PFSK-1 (cell line): ENCODE data around the gene TNIP1.

Source experiments
- FOXP2 ChIP-seq: optimal IDR thresholded peaks from 2 replicates; pipeline ENCODE3; 2011; ENCODE audit warnings: borderline replicate concordance, control low read depth, inconsistent platforms; ENCODE audit not compliant: insufficient read depth; ENCODE audit errors: extremely low read length, extremely low read depth
- POLR2AphosphoS5 ChIP-seq: IDR thresholded peaks from 2 replicates; pipeline ENCODE4 v1.6.1; 2012; ENCODE audit warnings: low read depth, mild to moderate bottlenecking, control low read depth, low read length, moderate library complexity
- SIN3A ChIP-seq: IDR thresholded peaks from 2 replicates; pipeline ENCODE4 v1.6.1; 2012; ENCODE audit warnings: mild to moderate bottlenecking, low read length, moderate library complexity, borderline replicate concordance; ENCODE audit not compliant: insufficient read depth
- TAF1 ChIP-seq: IDR thresholded peaks from 2 replicates; pipeline ENCODE4 v1.6.1; 2012; ENCODE audit warnings: low read length, control low read depth, borderline replicate concordance; ENCODE audit not compliant: insufficient read depth
- TF ChIP-seq, protein P1 (sequence below), 2 experiments: IDR thresholded peaks; 2 replicates each; pipeline versions ENCODE4 v1.6.1 to v1.8.0; 2011 to 2012; ENCODE audit warnings: low read depth in 2 of 2, low read length in 2 of 2, control low read depth in 1 of 2, inconsistent platforms in 1 of 2, mild to moderate bottlenecking in 1 of 2, moderate library complexity in 1 of 2; ENCODE audit not compliant: insufficient read depth in 1 of 2

TNIP1 gene

DNA sequence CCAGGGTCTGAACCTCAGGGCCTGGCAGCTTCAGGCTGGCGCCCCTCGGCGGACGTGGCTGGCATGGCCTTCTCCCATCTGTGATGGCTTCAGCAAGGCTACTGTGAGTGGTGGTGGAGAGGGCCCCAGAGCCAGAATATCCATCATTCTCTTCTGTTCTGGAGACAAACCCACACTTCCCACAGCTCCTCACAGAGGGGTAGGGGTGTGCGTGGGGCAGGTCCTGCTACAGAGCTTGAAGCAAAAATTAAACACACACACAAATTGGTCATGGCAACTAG, 50.8 kb downstream of the TNIP1 start:
- TF ChIP-seq FOXP2 (no peak), SIN3A (no peak), TAF1 (no peak), POLR2AphosphoS5 (no peak)
- TF ChIP-seq, protein P1, sequence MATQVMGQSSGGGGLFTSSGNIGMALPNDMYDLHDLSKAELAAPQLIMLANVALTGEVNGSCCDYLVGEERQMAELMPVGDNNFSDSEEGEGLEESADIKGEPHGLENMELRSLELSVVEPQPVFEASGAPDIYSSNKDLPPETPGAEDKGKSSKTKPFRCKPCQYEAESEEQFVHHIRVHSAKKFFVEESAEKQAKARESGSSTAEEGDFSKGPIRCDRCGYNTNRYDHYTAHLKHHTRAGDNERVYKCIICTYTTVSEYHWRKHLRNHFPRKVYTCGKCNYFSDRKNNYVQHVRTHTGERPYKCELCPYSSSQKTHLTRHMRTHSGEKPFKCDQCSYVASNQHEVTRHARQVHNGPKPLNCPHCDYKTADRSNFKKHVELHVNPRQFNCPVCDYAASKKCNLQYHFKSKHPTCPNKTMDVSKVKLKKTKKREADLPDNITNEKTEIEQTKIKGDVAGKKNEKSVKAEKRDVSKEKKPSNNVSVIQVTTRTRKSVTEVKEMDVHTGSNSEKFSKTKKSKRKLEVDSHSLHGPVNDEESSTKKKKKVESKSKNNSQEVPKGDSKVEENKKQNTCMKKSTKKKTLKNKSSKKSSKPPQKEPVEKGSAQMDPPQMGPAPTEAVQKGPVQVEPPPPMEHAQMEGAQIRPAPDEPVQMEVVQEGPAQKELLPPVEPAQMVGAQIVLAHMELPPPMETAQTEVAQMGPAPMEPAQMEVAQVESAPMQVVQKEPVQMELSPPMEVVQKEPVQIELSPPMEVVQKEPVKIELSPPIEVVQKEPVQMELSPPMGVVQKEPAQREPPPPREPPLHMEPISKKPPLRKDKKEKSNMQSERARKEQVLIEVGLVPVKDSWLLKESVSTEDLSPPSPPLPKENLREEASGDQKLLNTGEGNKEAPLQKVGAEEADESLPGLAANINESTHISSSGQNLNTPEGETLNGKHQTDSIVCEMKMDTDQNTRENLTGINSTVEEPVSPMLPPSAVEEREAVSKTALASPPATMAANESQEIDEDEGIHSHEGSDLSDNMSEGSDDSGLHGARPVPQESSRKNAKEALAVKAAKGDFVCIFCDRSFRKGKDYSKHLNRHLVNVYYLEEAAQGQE (IDR thresholded peaks at IDR 0.05; ENCODE audit: insufficient read depth in 1 of 2, low read depth in 2 of 2, low read length in 2 of 2), result no peak

DNA sequence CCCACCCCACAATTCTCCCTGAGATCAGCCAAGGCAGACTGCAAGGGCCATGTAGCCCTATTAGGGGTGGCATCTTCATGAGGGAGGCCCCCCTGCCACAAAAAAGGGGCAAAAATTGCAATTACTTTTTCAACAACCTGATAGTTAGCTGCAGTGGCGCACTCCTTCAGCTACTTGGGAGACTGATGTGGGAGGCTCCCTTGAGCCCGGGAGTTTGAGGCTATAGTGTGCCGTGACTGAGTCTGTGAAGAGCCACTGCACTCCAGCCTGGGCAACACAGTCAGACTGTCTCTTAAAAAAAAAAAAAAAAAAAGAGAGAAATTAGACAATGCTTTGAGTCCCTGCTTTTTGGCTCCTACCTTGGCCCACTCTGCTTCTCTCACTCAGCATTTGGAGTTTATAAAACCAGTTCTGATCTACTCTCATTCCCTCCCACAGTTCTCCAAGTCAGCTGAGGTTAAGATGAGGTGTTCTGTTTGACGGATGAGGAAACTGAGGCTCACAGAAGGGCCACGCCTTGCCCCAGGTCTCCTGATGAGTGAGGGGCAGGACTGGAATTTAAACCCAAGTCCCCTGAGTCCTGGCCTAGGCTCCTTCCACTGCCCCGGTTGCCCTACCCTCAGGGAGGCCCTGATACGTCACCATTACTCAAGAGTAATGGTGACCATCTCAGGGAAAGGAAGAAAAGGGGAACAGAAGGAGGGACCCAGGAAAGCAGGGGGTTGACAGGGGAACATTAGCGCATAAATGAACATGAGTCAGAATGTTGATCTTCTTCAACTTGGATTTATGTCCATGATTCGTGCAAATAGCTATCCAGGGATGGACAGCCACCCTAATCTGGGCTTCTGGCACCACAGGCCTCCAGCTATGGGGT, 51.4 kb downstream of the TNIP1 start:
- TF ChIP-seq SIN3A (no peak), FOXP2 (no peak), TAF1 (no peak), POLR2AphosphoS5 (no peak)
- TF ChIP-seq, protein P1 (IDR thresholded peaks at IDR 0.05; ENCODE audit: insufficient read depth in 1 of 2, low read depth in 2 of 2, low read length in 2 of 2), result no peak

DNA sequence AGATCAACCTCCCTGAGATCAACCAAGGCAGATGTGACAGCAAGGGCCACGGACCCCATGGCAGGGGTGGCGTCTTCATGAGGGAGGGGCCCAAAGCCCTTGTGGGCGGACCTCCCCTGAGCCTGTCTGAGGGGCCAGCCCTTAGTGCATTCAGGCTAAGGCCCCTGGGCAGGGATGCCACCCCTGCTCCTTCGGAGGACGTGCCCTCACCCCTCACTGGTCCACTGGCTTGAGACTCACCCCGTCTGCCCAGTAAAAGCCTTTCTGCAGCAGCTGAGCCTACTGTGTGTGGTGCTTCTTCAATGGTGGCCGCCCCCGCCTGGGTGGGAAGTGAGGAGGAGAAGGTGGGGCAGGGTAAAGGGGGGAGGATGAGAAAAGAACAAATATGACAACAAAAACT, 52.1 kb downstream of the TNIP1 start:
- TF ChIP-seq, protein P1 (IDR thresholded peaks at IDR 0.05; ENCODE audit: insufficient read depth in 1 of 2, low read depth in 2 of 2, low read length in 2 of 2), result no peak
- no peak for TF ChIP-seq TAF1
- TF ChIP-seq SIN3A, result no peak
- TF ChIP-seq FOXP2, result no peak
- no peak for TF ChIP-seq POLR2AphosphoS5

DNA sequence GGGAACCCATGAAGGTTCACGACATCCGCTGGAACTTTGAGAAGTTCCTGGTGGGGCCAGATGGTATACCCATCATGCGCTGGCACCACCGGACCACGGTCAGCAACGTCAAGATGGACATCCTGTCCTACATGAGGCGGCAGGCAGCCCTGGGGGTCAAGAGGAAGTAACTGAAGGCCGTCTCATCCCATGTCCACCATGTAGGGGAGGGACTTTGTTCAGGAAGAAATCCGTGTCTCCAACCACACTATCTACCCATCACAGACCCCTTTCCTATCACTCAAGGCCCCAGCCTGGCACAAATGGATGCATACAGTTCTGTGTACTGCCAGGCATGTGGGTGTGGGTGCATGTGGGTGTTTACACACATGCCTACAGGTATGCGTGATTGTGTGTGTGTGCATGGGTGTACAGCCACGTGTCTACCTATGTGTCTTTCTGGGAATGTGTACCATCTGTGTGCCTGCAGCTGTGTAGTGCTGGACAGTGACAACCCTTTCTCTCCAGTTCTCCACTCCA, 52.8 kb downstream of the TNIP1 start:
- TF ChIP-seq TAF1 (no peak), FOXP2 (no peak), POLR2AphosphoS5 (no peak)

DNA sequence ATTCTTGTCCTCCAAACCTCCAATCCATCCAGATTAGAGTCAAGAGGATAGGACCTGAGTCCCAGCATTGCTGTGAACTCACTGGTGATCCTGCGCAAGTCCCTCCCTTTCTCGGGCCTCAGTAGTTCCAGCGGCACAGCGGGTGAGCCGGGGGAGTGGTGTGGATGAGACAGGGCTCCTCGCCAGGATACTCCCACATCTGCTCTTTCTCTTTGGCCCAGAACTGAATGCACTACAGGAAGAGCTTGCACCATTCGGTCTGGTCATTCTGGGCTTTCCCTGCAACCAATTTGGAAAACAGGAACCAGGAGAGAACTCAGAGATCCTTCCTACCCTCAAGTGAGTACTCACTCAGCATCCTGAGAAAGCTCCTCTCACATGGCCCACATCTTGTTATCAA, 54.2 kb downstream of the TNIP1 start:
- TF ChIP-seq FOXP2 (no peak), SIN3A (no peak), POLR2AphosphoS5 (no peak), TAF1 (no peak)
- TF ChIP-seq, protein P1 (IDR thresholded peaks at IDR 0.05; ENCODE audit: insufficient read depth in 1 of 2, low read depth in 2 of 2, low read length in 2 of 2), result no peak
